Neuronal stem cell (in vitro differentiated cells): Measurements from ENCODE around the gene HS3ST4. TPM values are rescaled to one million over a fixed set of nuclear protein-coding genes. Genes with fewer than 3 reads are reported as not detected.

Source experiments
- DNase-seq: peaks from one replicate; pipeline ENCODE4 v3.0.0-alpha.2; 2013; ENCODE audit warnings: low spot score
- H2AFZ ChIP-seq: one replicate; pipeline ENCODE4 v1.6.1; 2013; ENCODE audit warnings: mild to moderate bottlenecking, low read length, inconsistent platforms
- H2AK5ac ChIP-seq: 2 replicates; pipeline ENCODE4 v1.6.1; 2013; ENCODE audit warnings: low read depth, mild to moderate bottlenecking, inconsistent platforms, low read length, moderate library complexity, mixed read lengths
- H2BK120ac ChIP-seq: 2 replicates; pipeline ENCODE4 v1.6.1; 2013; ENCODE audit warnings: low read depth, mild to moderate bottlenecking, inconsistent platforms, low read length, moderate library complexity, mixed read lengths
- H2BK12ac ChIP-seq: one replicate; pipeline ENCODE4 v1.6.1; 2013; ENCODE audit warnings: low read length, inconsistent platforms
- H2BK15ac ChIP-seq: 2 replicates; pipeline ENCODE4 v1.6.1; 2013; ENCODE audit warnings: mild to moderate bottlenecking, low read length, inconsistent platforms, mixed read lengths
- H2BK5ac ChIP-seq: one replicate; pipeline ENCODE4 v1.6.1; 2013; ENCODE audit warnings: inconsistent platforms, mild to moderate bottlenecking, low read length, moderate library complexity
- H3K14ac ChIP-seq: one replicate; pipeline ENCODE4 v1.6.1; 2013; ENCODE audit warnings: low read length, inconsistent platforms
- H3K18ac ChIP-seq: 2 replicates; pipeline ENCODE4 v1.6.1; 2013; ENCODE audit warnings: low read length, inconsistent platforms
- H3K23ac ChIP-seq: 2 replicates; pipeline ENCODE4 v1.6.1; 2013; ENCODE audit warnings: low read depth, mild to moderate bottlenecking, mixed read lengths, low read length, inconsistent platforms; ENCODE audit not compliant: poor library complexity
- H3K27ac ChIP-seq: replicated peaks from 3 replicates; pipeline ENCODE4 v1.5.1; 2013; ENCODE audit warnings: low read length, inconsistent platforms
- H3K27me3 ChIP-seq, 3 experiments: 2 replicates each; pipeline ENCODE4 v1.6.1; 2013; ENCODE audit warnings: low read length in 3 of 3, mild to moderate bottlenecking in 2 of 3, inconsistent platforms in 1 of 3, low read depth in 1 of 3, mixed read lengths in 1 of 3, moderate library complexity in 1 of 3; ENCODE audit not compliant: control insufficient read depth in 3 of 3, insufficient read depth in 3 of 3
- H3K36me3 ChIP-seq, 2 donors: replicated peaks in 1 of 2; 2 replicates each; pipeline ENCODE4 v1.6.1; 2013; ENCODE audit warnings: low read length in 2 of 2; ENCODE audit not compliant: control insufficient read depth in 2 of 2, insufficient read depth in 2 of 2
- H3K4ac ChIP-seq: 2 replicates; pipeline ENCODE4 v1.6.1; 2013; ENCODE audit warnings: inconsistent platforms, mild to moderate bottlenecking, low read length, moderate library complexity
- H3K4me1 ChIP-seq, 2 donors: 1 replicate in 1 of 2; 2 replicates in 1 of 2; pipeline ENCODE4 v1.6.1; 2013; ENCODE audit warnings: low read length in 2 of 2, low read depth in 1 of 2; ENCODE audit not compliant: control insufficient read depth in 2 of 2, insufficient read depth in 1 of 2
- H3K4me2 ChIP-seq: one replicate; pipeline ENCODE4 v1.6.1; 2013; ENCODE audit warnings: mild to moderate bottlenecking, low read length, inconsistent platforms; ENCODE audit not compliant: insufficient read depth, poor library complexity, severe bottlenecking
- H3K4me3 ChIP-seq, 2 donors: 2 replicates each; pipeline ENCODE4 v1.5.1; 2013; ENCODE audit warnings: low read length in 2 of 2, mild to moderate bottlenecking in 2 of 2, inconsistent platforms in 1 of 2, moderate library complexity in 1 of 2
- H3K79me1 ChIP-seq: one replicate; pipeline ENCODE4 v1.6.1; 2013; ENCODE audit warnings: low read depth, mild to moderate bottlenecking, inconsistent platforms, low read length, moderate library complexity
- H3K9ac ChIP-seq: one replicate; pipeline ENCODE4 v1.6.1; 2013; ENCODE audit warnings: mild to moderate bottlenecking, low read depth, low read length, inconsistent platforms; ENCODE audit not compliant: poor library complexity
- H3K9me3 ChIP-seq, 2 donors: replicated peaks in 1 of 2; 2 replicates each; pipeline versions ENCODE3 to v1.6.1; 2013; ENCODE audit warnings: low read length in 2 of 2, mild to moderate bottlenecking in 2 of 2, inconsistent platforms in 1 of 2, low read depth in 1 of 2, mixed read lengths in 1 of 2, moderate library complexity in 1 of 2; ENCODE audit not compliant: control insufficient read depth in 2 of 2, insufficient read depth in 1 of 2
- H4K8ac ChIP-seq: one replicate; pipeline ENCODE4 v1.6.1; 2013; ENCODE audit warnings: low read depth, mild to moderate bottlenecking, inconsistent platforms, low read length, moderate library complexity
- H4K91ac ChIP-seq: one replicate; pipeline ENCODE4 v1.6.1; 2013; ENCODE audit warnings: low read length, low read depth, mild to moderate bottlenecking, inconsistent platforms; ENCODE audit not compliant: poor library complexity
- WGBS, 2 donors: extraction: QIAGEN DNeasy Blood & Tissue Kit; methylation state at CpG; one replicate each; pipeline ENCODE4 v1.1.7; 2013; ENCODE audit warnings: missing lambda C conversion rate in 2 of 2, mixed read lengths in 1 of 2; ENCODE audit not compliant: insufficient read length in 2 of 2, insufficient replicate concordance in 1 of 2; ENCODE audit errors: extremely low coverage in 2 of 2; 5-methylcytosine and 5-hydroxymethylcytosine counted together
- polyA plus RNA-seq, 2 experiments: library from polyadenylated mRNA; stranded (reverse); fragments of 200-250 nt; gene quantifications; one replicate each; pipeline ENCODE4 v1.2.3, GENCODE V29; 2013

Gene HS3ST4
- 3.2 TPM for polyA plus RNA-seq (2013, experiment 1 of 2)
- 3.2 TPM for polyA plus RNA-seq (2013, experiment 2 of 2)

DNA sequence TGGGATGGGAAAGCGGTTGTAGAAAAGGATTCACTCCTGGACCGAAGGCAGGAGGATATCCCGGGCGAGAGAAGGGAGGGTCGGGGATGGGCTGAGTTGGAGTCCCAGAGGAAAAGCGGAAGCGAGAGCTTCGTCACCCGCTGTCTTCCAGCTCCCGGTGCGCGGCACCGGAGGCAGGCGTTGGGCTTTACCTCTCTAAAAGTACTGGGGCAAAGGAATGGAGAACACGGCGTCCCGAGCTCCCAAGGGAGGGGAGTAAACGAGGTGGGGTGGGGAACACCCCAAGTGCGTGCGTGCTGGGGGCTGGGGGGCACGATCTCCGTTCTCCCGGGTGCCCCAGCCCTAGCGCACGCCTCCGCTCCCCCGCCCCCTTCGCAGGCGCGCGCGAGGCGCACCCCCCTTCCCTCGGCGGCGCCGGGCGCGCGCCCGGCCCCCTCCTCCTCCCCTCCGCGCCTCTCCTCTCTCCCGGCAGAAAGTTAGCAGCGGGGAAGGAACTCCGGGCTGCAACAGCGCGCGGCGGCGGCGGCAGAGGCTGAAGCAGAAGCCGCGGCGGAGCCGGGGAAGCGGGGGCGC is at the start of gene HS3ST4:
TSS of gene HS3ST4 (plus strand) at position 441 of the 573 bp plus-strand sequence.
- Histone ChIP-seq H3K4me1 (peaks cover 0 to 7% of the 10 kb centered on the region in 2 donors), H3K36me3 (no peaks in the 10 kb centered on the region), H4K8ac (no peak within 1 kb of the TSS), H3K23ac (peak within 1 kb of the TSS; percentile 92), H2BK5ac (peak within 1 kb of the TSS; percentile 49), H3K79me1 (no peaks in the 10 kb centered on the region), H3K14ac (no peak within 1 kb of the TSS), H2BK15ac (peak within 1 kb of the TSS; percentile 42), H2BK120ac (no peak within 1 kb of the TSS), H3K27me3 (peaks cover 0 to 81% (median 26%) of the 10 kb centered on the region in 3 experiments), H2AFZ (peak within 1 kb of the TSS; percentile 86), H2BK12ac (no peak within 1 kb of the TSS), H3K27ac (no peak within 1 kb of the TSS), H3K4me3 (peak within 1 kb of the TSS; percentile 29 to 90), H3K9me3 (no peaks in the 10 kb centered on the region), H3K9ac (peak within 1 kb of the TSS; percentile 94), H4K91ac (no peak within 1 kb of the TSS), H3K18ac (peak within 1 kb of the TSS; percentile 86), H3K4me2 (peak within 1 kb of the TSS; percentile 92), H2AK5ac (no peak within 1 kb of the TSS), H3K4ac (no peak within 1 kb of the TSS)
- peak; percentile 61 for DNase-seq
- no CpG with 5 or more reads among the region's 58 CpGs for WGBS, 2 donors

DNA sequence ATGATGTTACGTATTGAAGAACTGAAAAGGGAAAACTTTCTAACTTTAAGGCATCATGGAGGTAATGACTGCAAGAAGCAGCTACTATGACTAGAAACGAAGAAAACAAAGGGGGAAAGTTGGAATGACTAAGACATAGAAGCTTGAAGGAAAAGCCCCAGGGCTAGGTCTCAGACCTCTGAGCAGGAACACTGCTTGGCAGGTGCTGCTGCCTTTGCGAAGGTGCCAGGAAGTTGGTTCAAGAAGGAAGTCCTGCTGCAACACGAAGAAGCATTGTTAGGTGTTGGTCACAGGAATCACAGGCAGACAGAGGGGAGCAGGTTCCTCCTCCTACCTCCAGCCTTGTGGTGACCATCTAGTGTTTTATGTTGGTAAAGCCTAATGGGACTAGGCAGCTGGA is 48.1 kb upstream of the HS3ST4 start:
- no peak overlapping the region for H3K9ac ChIP-seq
- H3K36me3 ChIP-seq = no peaks in the 10 kb centered on the region
- H2BK12ac ChIP-seq = no peak overlapping the region
- H2BK15ac ChIP-seq = no peak overlapping the region
- no peak overlapping the region for H4K8ac ChIP-seq
- no peak overlapping the region for H2BK5ac ChIP-seq
- no peak overlapping the region for H3K18ac ChIP-seq
- H3K23ac ChIP-seq = no peak overlapping the region
- no peak overlapping the region for H2AFZ ChIP-seq
- H4K91ac ChIP-seq = no peak overlapping the region
- no peak overlapping the region for H3K4ac ChIP-seq
- no peaks in the 10 kb centered on the region for H3K9me3 ChIP-seq
- no peaks in the 10 kb centered on the region for H3K4me1 ChIP-seq
- no peaks in the 10 kb centered on the region for H3K79me1 ChIP-seq
- H2BK120ac ChIP-seq = no peak overlapping the region
- DNase-seq = no peak
- no peak overlapping the region for H3K4me3 ChIP-seq
- no peak overlapping the region for H3K14ac ChIP-seq
- no peak overlapping the region for H3K4me2 ChIP-seq
- no CpG with 5 or more reads among the region's 4 CpGs for whole genome bisulfite sequencing, 2 donors
- no peaks in the 10 kb centered on the region for H3K27me3 ChIP-seq
- H2AK5ac ChIP-seq = no peak overlapping the region
- no peak overlapping the region for H3K27ac ChIP-seq

DNA sequence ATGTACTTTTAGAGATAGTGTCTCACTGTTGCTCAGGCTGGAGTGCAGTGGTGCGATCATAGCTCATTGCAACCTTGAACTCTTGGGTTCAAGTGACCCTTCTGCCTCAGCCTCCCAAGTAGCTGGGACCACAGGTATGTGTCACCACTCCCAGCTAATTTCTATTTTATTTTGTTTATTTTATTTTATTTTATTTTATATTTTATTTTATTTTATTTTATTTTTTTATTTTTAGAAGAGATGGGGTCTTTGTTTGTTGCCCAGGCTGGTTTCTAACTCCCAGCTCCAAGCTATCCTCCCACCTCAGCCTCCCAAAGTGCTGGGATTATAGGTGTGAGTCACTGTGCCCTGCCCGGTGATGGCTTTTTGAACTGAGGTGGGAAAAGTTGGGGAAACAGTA is 35.1 kb upstream of the HS3ST4 start:
- Histone ChIP-seq H3K36me3 (no peaks in the 10 kb centered on the region), H3K4me2 (no peak overlapping the region), H3K4me3 (no peak overlapping the region), H2AK5ac (no peak overlapping the region), H2BK5ac (no peak overlapping the region), H3K9ac (no peak overlapping the region), H3K79me1 (no peaks in the 10 kb centered on the region), H4K8ac (no peak overlapping the region), H2BK12ac (no peak overlapping the region), H3K23ac (no peak overlapping the region), H2BK120ac (no peak overlapping the region), H3K27me3 (no peaks in the 10 kb centered on the region), H2BK15ac (no peak overlapping the region), H3K9me3 (no peaks in the 10 kb centered on the region), H3K14ac (no peak overlapping the region), H2AFZ (no peak overlapping the region), H3K18ac (no peak overlapping the region), H4K91ac (no peak overlapping the region), H3K27ac (no peak overlapping the region), H3K4me1 (peaks cover 0 to 5% of the 10 kb centered on the region in 2 donors), H3K4ac (no peak overlapping the region)
- DNase-seq = no peak
- no CpG with 5 or more reads among the region's 2 CpGs for WGBS, 2 donors

DNA sequence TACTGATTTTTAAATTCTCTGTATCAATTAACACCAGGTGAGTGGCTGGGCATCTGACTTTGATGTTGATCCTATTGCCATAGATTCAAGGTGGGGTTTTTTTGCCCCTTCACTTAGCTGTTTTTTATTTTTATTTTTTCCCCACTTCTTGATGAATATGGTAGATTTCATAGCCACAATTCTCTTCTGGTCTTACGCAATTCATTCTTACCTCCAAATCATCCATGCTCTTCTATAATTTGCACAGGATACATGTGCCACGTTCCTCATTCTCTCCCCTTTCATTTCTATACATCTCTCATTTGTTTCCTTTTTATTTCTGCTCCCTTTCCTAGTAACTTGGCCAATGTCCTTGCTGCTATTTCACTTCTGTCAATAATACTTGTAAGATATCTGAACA is 14.9 kb upstream of the HS3ST4 start:
- Histone ChIP-seq H2BK120ac (no peak overlapping the region), H3K14ac (no peak overlapping the region), H3K4me1 (no peaks in the 10 kb centered on the region), H3K9me3 (no peaks in the 10 kb centered on the region), H3K9ac (no peak overlapping the region), H2AFZ (no peak overlapping the region), H3K23ac (no peak overlapping the region), H2BK5ac (no peak overlapping the region), H3K27ac (no peak overlapping the region), H4K91ac (no peak overlapping the region), H3K4me3 (no peak overlapping the region), H2AK5ac (no peak overlapping the region), H3K79me1 (peaks cover 1% of the 10 kb centered on the region), H3K18ac (no peak overlapping the region), H4K8ac (no peak overlapping the region), H3K27me3 (no peaks in the 10 kb centered on the region), H3K4ac (no peak overlapping the region), H3K4me2 (no peak overlapping the region), H3K36me3 (no peaks in the 10 kb centered on the region), H2BK12ac (no peak overlapping the region), H2BK15ac (no peak overlapping the region)
- no CpG with 5 or more reads among the region's 2 CpGs for WGBS, 2 donors
- DNase-seq = no peak
